Adrenal gland (tissue), 12 donors: ENCODE data around the gene DRICH1. TPM values are rescaled to one million over a fixed set of nuclear protein-coding genes. Genes with fewer than 3 reads are reported as not detected.
"Not testable (repeated sequence)": the region's sequence is repeated elsewhere in the genome, so short reads cannot be mapped to it uniquely, and the experiment has no call there.

Source experiments
- DNase-seq, 7 donors: peaks; one replicate each; pipeline ENCODE4 v3.0.0-alpha.2; 2019 to 2020
- H3K27ac ChIP-seq, 5 donors: fragments of 200-600 bp; sonication (generic) in 4 of 5; 1 replicate in 3 of 5; 2 replicates in 2 of 5; pipeline versions ENCODE4 v1.5.1 to v1.8.0; 2016 to 2020; ENCODE audit warnings: mild to moderate bottlenecking in 1 of 5
- H3K27me3 ChIP-seq: fragments of 200-600 bp; 2 replicates; pipeline ENCODE4 v1.8.0; 2021
- H3K36me3 ChIP-seq, 2 donors: fragments of 200-600 bp; replicated peaks in 1 of 2; 1 replicate in 1 of 2; 2 replicates in 1 of 2; pipeline versions ENCODE4 v1.5.1 to v1.8.0; 2018 to 2022
- H3K4me1 ChIP-seq, 2 donors: fragments of 200-600 bp; replicated peaks in 1 of 2; 1 replicate in 1 of 2; 2 replicates in 1 of 2; pipeline versions ENCODE4 v1.5.1 to v1.8.0; 2018 to 2021
- H3K4me3 ChIP-seq, 4 donors: fragments of 200-600 bp; sonication (generic) in 3 of 4; one replicate each; pipeline ENCODE4 v1.5.1; 2016 to 2018
- H3K9me3 ChIP-seq, 3 donors: fragments of 200-600 bp; sonication (generic) in 1 of 3; replicated peaks in 1 of 3; 1 replicate in 2 of 3; 2 replicates in 1 of 3; pipeline versions ENCODE4 v1.5.1 to v1.8.0; 2016 to 2021
- POLR2A ChIP-seq, 2 donors: fragments of 450-650 bp; IDR thresholded peaks; one replicate each; pipeline ENCODE4 v1.6.1; 2017; ENCODE audit warnings: antibody characterized with exemption in 2 of 2, mild to moderate bottlenecking in 2 of 2, moderate library complexity in 1 of 2
- WGBS, 4 donors: extraction: QIAGEN DNeasy Blood & Tissue Kit in 2 of 4; methylation state at CpG; one replicate each; pipeline versions ENCODE4 v1.1.5 to v1.1.7; 2013 to 2017; 5-methylcytosine and 5-hydroxymethylcytosine counted together
- intact Hi-C, 2 donors: fragments of 100-400 bp; cut with DNase I; formaldehyde crosslinking; loops; one replicate each; pipeline versions ENCODE4 v1.14.1 to v1.15.0; 2022 to 2023
- polyA plus RNA-seq, 3 donors: library from polyadenylated mRNA; stranded (reverse); fragments of 200-250 nt in 2 of 3; fragments of 350-450 nt in 1 of 3; fragmentation: Illumina TruSeq in 1 of 3; extraction: RNeasy Lipid Tissue Mini Kit (QIAGEN cat#74804) in 1 of 3; gene quantifications; one replicate each; pipeline ENCODE4 v1.2.3, GENCODE V29; 2013 to 2014
- small RNA-seq, 2 donors: library from RNA; depleted of rRNA; stranded (forward); fragments of <200 nt; gene quantifications; one replicate each; pipeline ENCODE3, GENCODE V24; 2016
- total RNA-seq, 9 donors: library from RNA; depleted of rRNA in 4 of 9; stranded (reverse); fragments of >200 nt in 4 of 9; fragments of 120-200 nt in 1 of 9; fragmentation: NEBNext Ultra II Directional in 1 of 9; extraction: Animal tissue kit (Norgen Biotek cat#: 25700) in 1 of 9; gene quantifications; one replicate each; pipeline versions ENCODE4 v1.1.0 to v1.2.4, GENCODE V29; 2013 to 2023
- TF ChIP-seq, protein P1 (sequence below), 6 experiments: fragments of 450-650 bp in 4 of 6; fragments of 200-600 bp in 2 of 6; sonication (generic) in 1 of 6; IDR thresholded peaks; 1 replicate in 5 of 6; 2 replicates in 1 of 6; pipeline versions ENCODE4 v1.5.1 to v1.8.0; 2016 to 2021; ENCODE audit warnings: antibody characterized with exemption in 6 of 6, mild to moderate bottlenecking in 2 of 6, moderate library complexity in 1 of 6
- donor health status: healthy with polysubstance abuse.
- donor health status: Bipolar disorder and iron deficiency.
- donor health status: DM: yes; HTN: yes; CAD: no.
- donor health status: DM: no; HTN: no; CAD: no.
- donor health status: DM: no; HTN: no; CAD: no.
- donor health status: DM: yes; HTN: yes; CAD: no.

Gene DRICH1
- total and polyA plus RNA-seq, 12 donors, result 0.26 to 6.0 (median 1.0) TPM; not detected in 5

DNA sequence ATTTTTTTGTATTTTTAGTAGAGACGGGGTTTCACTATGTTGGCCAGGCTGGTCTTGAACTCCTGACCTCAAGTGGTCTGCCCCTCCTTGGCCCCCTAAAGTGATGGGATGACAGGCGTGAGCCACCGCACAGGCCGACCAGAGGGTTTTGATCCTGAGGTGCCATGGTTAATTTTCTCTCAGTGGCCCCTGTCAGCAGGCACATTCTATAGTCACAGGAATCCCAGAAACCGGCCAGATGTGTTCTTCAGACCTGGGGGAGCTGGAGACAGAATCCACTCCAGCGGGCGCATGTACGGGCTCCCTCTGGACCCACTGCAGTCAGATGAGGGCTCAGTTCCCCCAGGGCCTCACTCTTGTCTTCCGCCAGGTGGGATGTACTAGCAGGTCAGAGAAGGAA, 69.0 kb downstream of the DRICH1 start:
- 90 to 95% (median 92%) methylated on average over 8 to 9 of the region's 9 CpGs for WGBS, 4 donors
- Histone ChIP-seq H3K4me1 (peaks cover 0 to 14% of the 10 kb centered on the region in 2 donors), H3K4me3 (no peak overlapping the region), H3K36me3 (no peaks in the 10 kb centered on the region), H3K27me3 (no peaks in the 10 kb centered on the region), H3K9me3 (no peaks in the 10 kb centered on the region), H3K27ac (no peak overlapping the region)
- no peak for DNase-seq
- TF ChIP-seq POLR2A (IDR thresholded peaks at IDR 0.05), result no peak
- TF ChIP-seq, protein P1, sequence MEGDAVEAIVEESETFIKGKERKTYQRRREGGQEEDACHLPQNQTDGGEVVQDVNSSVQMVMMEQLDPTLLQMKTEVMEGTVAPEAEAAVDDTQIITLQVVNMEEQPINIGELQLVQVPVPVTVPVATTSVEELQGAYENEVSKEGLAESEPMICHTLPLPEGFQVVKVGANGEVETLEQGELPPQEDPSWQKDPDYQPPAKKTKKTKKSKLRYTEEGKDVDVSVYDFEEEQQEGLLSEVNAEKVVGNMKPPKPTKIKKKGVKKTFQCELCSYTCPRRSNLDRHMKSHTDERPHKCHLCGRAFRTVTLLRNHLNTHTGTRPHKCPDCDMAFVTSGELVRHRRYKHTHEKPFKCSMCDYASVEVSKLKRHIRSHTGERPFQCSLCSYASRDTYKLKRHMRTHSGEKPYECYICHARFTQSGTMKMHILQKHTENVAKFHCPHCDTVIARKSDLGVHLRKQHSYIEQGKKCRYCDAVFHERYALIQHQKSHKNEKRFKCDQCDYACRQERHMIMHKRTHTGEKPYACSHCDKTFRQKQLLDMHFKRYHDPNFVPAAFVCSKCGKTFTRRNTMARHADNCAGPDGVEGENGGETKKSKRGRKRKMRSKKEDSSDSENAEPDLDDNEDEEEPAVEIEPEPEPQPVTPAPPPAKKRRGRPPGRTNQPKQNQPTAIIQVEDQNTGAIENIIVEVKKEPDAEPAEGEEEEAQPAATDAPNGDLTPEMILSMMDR (IDR thresholded peaks at IDR 0.05), result no peak
- intact Hi-C loops, result no loop called here

DNA sequence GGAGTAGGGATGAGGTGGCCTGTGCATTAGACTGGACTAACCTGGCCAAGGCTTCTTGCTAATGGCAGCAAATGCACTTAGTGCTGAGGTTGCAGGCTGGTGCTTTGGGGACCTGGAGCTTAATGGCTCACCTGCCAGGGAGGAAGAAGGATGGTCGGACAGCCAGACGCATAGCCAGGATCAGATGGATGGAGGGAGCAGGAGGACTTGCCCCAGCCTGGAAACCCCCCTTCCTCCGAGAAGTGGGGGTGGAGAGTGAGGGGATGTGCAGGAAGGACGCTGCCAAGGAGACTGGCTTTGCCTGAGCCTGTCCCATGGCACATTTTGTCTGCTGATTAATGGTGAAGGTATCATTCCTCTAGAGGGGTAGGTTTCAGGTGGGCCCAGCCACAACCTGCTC, 69.9 kb downstream of the DRICH1 start:
- no peak for DNase-seq
- H3K36me3 ChIP-seq, result no peaks in the 10 kb centered on the region
- no peak overlapping the region for H3K4me3 ChIP-seq
- H3K27me3 ChIP-seq, result no peaks in the 10 kb centered on the region
- TF ChIP-seq POLR2A (IDR thresholded peaks at IDR 0.05), result no peak
- TF ChIP-seq, protein P1 (IDR thresholded peaks at IDR 0.05), result no peak
- intact Hi-C loops, result no loop called here
- 72 to 95% (median 89%) methylated on average over 4 of the region's 4 CpGs for WGBS, 4 donors
- no peak overlapping the region for H3K27ac ChIP-seq
- peaks cover 0 to 14% of the 10 kb centered on the region in 2 donors for H3K4me1 ChIP-seq
- no peaks in the 10 kb centered on the region for H3K9me3 ChIP-seq

DNA sequence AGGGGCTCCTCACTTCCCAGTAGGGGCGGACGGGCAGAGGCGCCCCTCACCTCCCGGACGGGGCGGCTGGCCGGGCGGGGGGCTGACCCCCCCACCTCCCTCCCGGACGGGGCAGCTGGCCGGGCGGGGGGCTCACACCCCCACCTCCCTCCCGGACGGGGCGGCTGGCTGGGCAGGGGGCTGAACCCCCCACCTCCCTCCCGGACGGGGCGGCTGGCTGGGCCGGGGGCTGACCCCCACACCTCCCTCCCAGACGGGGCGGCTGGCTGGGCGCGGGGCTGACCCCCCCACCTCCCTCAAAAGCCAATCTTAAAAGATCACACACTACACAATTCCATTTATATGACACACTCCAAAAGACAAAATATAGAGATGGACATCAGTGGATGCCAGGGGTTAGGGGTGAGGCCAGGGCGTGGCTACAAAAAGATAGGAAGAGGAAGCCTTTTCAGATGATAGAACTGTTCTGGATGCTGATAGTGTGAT, 71.1 kb downstream of the DRICH1 start:
- H3K4me3 ChIP-seq, H3K4me1 ChIP-seq, H3K27me3 ChIP-seq, H3K27ac ChIP-seq, DNase-seq, intact Hi-C loops, H3K36me3 ChIP-seq, H3K9me3 ChIP-seq: not testable (repeated sequence)
- WGBS, 4 donors, result 82 to 92% (median 87%) methylated on average over 1 to 24 of the region's 24 CpGs

DNA sequence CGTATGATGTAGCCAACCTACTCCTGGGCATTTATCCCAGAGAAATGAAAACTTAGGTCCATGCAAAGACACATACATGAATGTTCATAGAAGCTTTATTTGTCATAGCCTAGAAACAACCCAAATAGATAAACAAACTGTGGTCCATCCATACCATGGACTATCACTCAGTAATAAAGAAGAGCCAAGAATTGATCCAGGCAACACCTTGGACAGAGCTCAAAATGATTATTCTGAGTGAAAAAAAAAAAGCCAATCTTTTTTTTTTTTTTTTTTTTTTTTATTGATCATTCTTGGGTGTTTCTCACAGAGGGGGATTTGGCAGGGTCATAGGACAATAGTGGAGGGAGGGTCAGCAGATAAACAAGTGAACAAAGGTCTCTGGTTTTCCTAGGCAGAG, 71.9 kb downstream of the DRICH1 start:
- not testable (repeated sequence) for H3K27me3 ChIP-seq

More for the DNA sequence above, 71.9 kb downstream of the DRICH1 start:
- H3K4me1 ChIP-seq, H3K36me3 ChIP-seq, H3K27ac ChIP-seq, H3K9me3 ChIP-seq, H3K4me3 ChIP-seq, intact Hi-C loops, DNase-seq: not testable (repeated sequence)
- 64 to 76% (median 71%) methylated on average over 1 of the region's 1 CpG for WGBS, 4 donors

Small RNAs within 50 kb of the gene (small RNA-seq; reads per million reads assigned to genes)
- 0 reads per million in 2 donors for gene AP000346.3

Other genes starting within 250 kb of the DRICH1 start
- gene IGLL1, start 52.0 kb downstream of the DRICH1 start, total RNA-seq, result under 1 TPM in 1 of 9 donors, not detected in 8; 0.17 TPM
- under 1 TPM in 1 of 3 donors, not detected in 2; 0.48 TPM for gene IGLL1, start 52.0 kb downstream of the DRICH1 start, polyA plus RNA-seq
- gene RGL4, start 58.7 kb upstream of the DRICH1 start, total RNA-seq, result 1 to 10 TPM in 1 of 9 donors, not detected in 8; 3.1 TPM
- under 1 TPM in 2 of 3 donors, not detected in 1; 0.84 to 0.88 TPM for gene RGL4, start 58.7 kb upstream of the DRICH1 start, polyA plus RNA-seq
- 1 to 10 TPM; 1.9 to 6.1 (median 4.9) TPM for gene ZNF70, start 118.8 kb upstream of the DRICH1 start, total RNA-seq
- gene ZNF70, start 118.8 kb upstream of the DRICH1 start, polyA plus RNA-seq, result 1 to 10 TPM in 2 of 3 donors, under 1 TPM in 1; 0.94 to 3.8 (median 2.7) TPM
- gene VPREB3, start 122.1 kb upstream of the DRICH1 start, total RNA-seq, result 10 to 100 TPM in 4 of 9 donors, 1 to 10 TPM in 5; 2.2 to 38.7 (median 4.0) TPM
- 10 to 100 TPM; 16.7 to 42.2 (median 37.6) TPM for gene VPREB3, start 122.1 kb upstream of the DRICH1 start, polyA plus RNA-seq
- under 1 TPM in 3 of 9 donors, not detected in 6; 0.11 to 0.26 (median 0.14) TPM for gene C22orf15, start 130.7 kb upstream of the DRICH1 start, total RNA-seq
- under 1 TPM in 2 of 3 donors, not detected in 1; 0.24 to 0.80 TPM for gene C22orf15, start 130.7 kb upstream of the DRICH1 start, polyA plus RNA-seq
- 100 to 1,000 TPM in 5 of 9 donors, 10 to 100 TPM in 3, 1 to 10 TPM in 1; 4.6 to 177 (median 118) TPM for gene CHCHD10, start 135.7 kb upstream of the DRICH1 start, total RNA-seq
- 100 to 1,000 TPM; 199 to 528 (median 520) TPM for gene CHCHD10, start 135.7 kb upstream of the DRICH1 start, polyA plus RNA-seq
- gene MMP11, start 140.5 kb upstream of the DRICH1 start, total RNA-seq, result 1 to 10 TPM in 8 of 9 donors, under 1 TPM in 1; 0.88 to 7.4 (median 4.4) TPM
- gene MMP11, start 140.5 kb upstream of the DRICH1 start, polyA plus RNA-seq, result 1 to 10 TPM in 2 of 3 donors, under 1 TPM in 1; 0.44 to 4.3 (median 1.2) TPM
- gene SMARCB1, start 154.6 kb upstream of the DRICH1 start, total RNA-seq, result 10 to 100 TPM; 58.2 to 95.5 (median 81.3) TPM
- gene SMARCB1, start 154.6 kb upstream of the DRICH1 start, polyA plus RNA-seq, result 10 to 100 TPM; 41.3 to 77.0 (median 54.9) TPM
- 1 to 10 TPM in 6 of 9 donors, under 1 TPM in 2, not detected in 1; 0.36 to 3.7 (median 2.3) TPM for gene DERL3, start 206.7 kb upstream of the DRICH1 start, total RNA-seq
- 1 to 10 TPM; 2.7 to 4.3 (median 3.8) TPM for gene DERL3, start 206.7 kb upstream of the DRICH1 start, polyA plus RNA-seq
- gene SLC2A11, start 225.6 kb upstream of the DRICH1 start, total RNA-seq, result 10 to 100 TPM; 12.8 to 30.0 (median 21.3) TPM
- gene SLC2A11, start 225.6 kb upstream of the DRICH1 start, polyA plus RNA-seq, result 10 to 100 TPM; 11.3 to 35.3 (median 18.6) TPM